ENCODE measurements around the gene DACH1. TPM values are rescaled to one million over a fixed set of nuclear protein-coding genes. Genes with fewer than 3 reads are reported as not detected.
"Not testable (repeated sequence)": the region's sequence is repeated elsewhere in the genome, so short reads cannot be mapped to it uniquely, and the experiment has no call there.

DACH1 gene
- total RNA-seq, 1 donor: 16.4 TPM

GRCh38 chr13:71785361-71785760 lies 81.6 kb downstream of the DACH1 start:
- no peak for DNase-seq (ENCODE audit: low read depth in 2 of 3, low spot score in 2 of 3)

- no peak for DNase-seq (ENCODE audit: low read depth in 2 of 3, low spot score in 2 of 3)
These were observed 86.5 kb downstream of the DACH1 start for GRCh38 chr13:71780546-71780945.

- DNase-seq (ENCODE audit: low read depth in 2 of 3, low spot score in 2 of 3): not testable (repeated sequence)
These were observed 88.0 kb downstream of the DACH1 start for GRCh38 chr13:71778998-71779397.

- peak in 1 of 3 donors; percentile 50 for DNase-seq (ENCODE audit: low read depth in 2 of 3, low spot score in 2 of 3)
These were observed 91.0 kb downstream of the DACH1 start for GRCh38 chr13:71775966-71776365.

- no peak for DNase-seq (ENCODE audit: low read depth in 2 of 3, low spot score in 2 of 3)
These were observed 92.1 kb downstream of the DACH1 start for GRCh38 chr13:71774863-71775262.

- DNase-seq (ENCODE audit: low read depth in 2 of 3, low spot score in 2 of 3): no peak
These were observed 93.5 kb downstream of the DACH1 start for GRCh38 chr13:71773531-71773930.

GRCh38 chr13:71772361-71772760 lies 94.6 kb downstream of the DACH1 start:
- DNase-seq (ENCODE audit: low read depth in 2 of 3, low spot score in 2 of 3): no peak

GRCh38 chr13:71771144-71771543 lies 95.9 kb downstream of the DACH1 start:
- DNase-seq (ENCODE audit: low read depth in 2 of 3, low spot score in 2 of 3): no peak

- DNase-seq (ENCODE audit: low read depth in 2 of 3, low spot score in 2 of 3): no peak
These were observed 96.3 kb downstream of the DACH1 start for GRCh38 chr13:71770710-71771109.

- DNase-seq (ENCODE audit: low read depth in 2 of 3, low spot score in 2 of 3): no peak
These were observed 98.1 kb downstream of the DACH1 start for GRCh38 chr13:71768881-71769280.

- no peak for DNase-seq (ENCODE audit: low read depth in 2 of 3, low spot score in 2 of 3)
These were observed 107.1 kb downstream of the DACH1 start for GRCh38 chr13:71759651-71760511.

- no peak for DNase-seq (ENCODE audit: low read depth in 2 of 3, low spot score in 2 of 3)
These were observed 108.2 kb downstream of the DACH1 start for GRCh38 chr13:71758828-71759227.

GRCh38 chr13:71754407-71754974 lies 112.5 kb downstream of the DACH1 start:
- DNase-seq (ENCODE audit: low read depth in 2 of 3, low spot score in 2 of 3): no peak

- no peak for DNase-seq (ENCODE audit: low read depth in 2 of 3, low spot score in 2 of 3)
These were observed 114.1 kb downstream of the DACH1 start for GRCh38 chr13:71752775-71753513.

- no peak for DNase-seq (ENCODE audit: low read depth in 2 of 3, low spot score in 2 of 3)
These were observed 115.9 kb downstream of the DACH1 start for GRCh38 chr13:71751073-71751472.

GRCh38 chr13:71730267-71730666 lies 136.7 kb downstream of the DACH1 start:
- DNase-seq (ENCODE audit: low read depth in 2 of 3, low spot score in 2 of 3): no peak

- no peak for DNase-seq (ENCODE audit: low read depth in 2 of 3, low spot score in 2 of 3)
These were observed 137.6 kb downstream of the DACH1 start for GRCh38 chr13:71729441-71729840.

GRCh38 chr13:71727662-71728061 lies 139.3 kb downstream of the DACH1 start:
- DNase-seq (ENCODE audit: low read depth in 2 of 3, low spot score in 2 of 3): no peak

GRCh38 chr13:71727042-71727441 lies 140.0 kb downstream of the DACH1 start:
- no peak for DNase-seq (ENCODE audit: low read depth in 2 of 3, low spot score in 2 of 3)

- no peak for DNase-seq (ENCODE audit: low read depth in 2 of 3, low spot score in 2 of 3)
These were observed 144.8 kb downstream of the DACH1 start for GRCh38 chr13:71722206-71722605.

- no peak for DNase-seq (ENCODE audit: low read depth in 2 of 3, low spot score in 2 of 3)
These were observed 145.9 kb downstream of the DACH1 start for GRCh38 chr13:71721104-71721503.

GRCh38 chr13:71718931-71719330 lies 148.1 kb downstream of the DACH1 start:
- no peak for DNase-seq (ENCODE audit: low read depth in 2 of 3, low spot score in 2 of 3)
